T47D (cell line): ENCODE data around the gene HRH2.

ENCODE experiments used
- DNase-seq, 2 experiments: peaks; one replicate each; pipeline versions ENCODE4 v3.0.0 to v3.0.0-alpha.2; 2011 to 2012; ENCODE audit warnings: low read depth in 1 of 2, low spot score in 1 of 2
- JUND ChIP-seq: IDR thresholded peaks from 2 replicates; pipeline ENCODE4 v1.6.1; 2012; ENCODE audit warnings: low read depth
- in situ Hi-C: cut with HindIII; loops from 2 replicates; pipeline ENCODE4 v1.10.0; 2016; ENCODE audit warnings: low sequenced_read_pairs, low pct_unique_long_range_greater_than_20kb

Gene HRH2

DNA sequence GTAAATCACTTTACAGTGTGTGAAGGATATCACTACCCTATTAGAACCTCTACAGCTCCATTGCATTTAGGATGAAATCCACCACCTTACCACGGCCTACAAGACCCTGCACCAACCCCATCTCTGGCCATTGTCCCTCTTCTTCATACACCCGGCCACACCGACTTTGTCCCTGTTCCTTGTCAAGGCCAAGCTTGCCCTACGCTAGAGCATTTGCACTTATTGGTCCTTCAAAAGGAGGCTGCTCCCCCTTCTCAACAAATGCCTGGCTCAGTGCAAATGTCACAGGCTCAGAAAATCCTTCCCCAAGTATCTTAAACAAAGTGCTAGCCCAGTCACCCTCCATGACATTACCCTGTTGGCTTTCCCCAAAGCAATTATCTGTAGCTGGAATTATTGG lies 4.1 kb upstream of the HRH2 start:
- in situ Hi-C loops = no loop called here
- no peak for TF ChIP-seq JUND
- no peak for DNase-seq

DNA sequence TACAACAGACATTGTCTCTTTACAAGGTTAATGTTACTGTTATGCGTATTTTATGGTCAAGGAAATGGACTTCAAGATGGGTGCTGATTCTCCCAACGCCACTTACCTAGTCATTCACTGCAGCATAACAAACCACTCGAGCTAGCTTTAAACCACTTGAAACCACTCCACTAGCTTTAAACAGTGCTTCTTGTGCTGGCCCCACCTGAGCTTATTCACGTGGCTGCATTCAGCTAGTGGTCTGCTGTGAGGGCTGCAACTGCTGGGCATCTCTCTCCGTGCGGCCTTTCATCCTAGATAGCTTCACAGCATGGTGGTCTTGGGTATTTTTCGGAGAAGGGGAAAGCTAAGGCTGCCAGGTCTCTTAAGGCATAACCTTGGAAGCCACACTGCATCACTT lies 3.5 kb upstream of the HRH2 start:
- in situ Hi-C loops = no loop called here
- no peak for TF ChIP-seq JUND

DNA sequence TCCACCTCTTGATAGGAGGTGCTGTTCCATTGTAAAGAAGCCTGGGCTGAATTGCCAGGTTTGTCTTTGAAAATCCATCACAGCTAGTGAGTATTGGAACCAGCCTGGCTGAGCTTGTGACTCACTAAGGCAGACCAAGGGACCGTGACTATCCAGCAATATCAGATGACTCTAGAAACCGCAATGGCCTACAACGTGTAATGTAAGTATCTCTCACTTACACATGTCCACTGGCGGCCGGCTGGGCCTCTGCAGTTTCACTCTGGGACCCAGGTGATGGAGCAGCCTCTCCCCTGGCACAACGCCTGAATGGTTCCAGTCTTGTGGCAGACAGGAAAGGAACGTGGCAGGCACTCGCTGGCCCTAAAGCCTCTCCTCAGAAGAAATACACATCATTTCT lies 3.1 kb upstream of the HRH2 start:
- in situ Hi-C loops = no loop called here
- DNase-seq = no peak
- no peak for TF ChIP-seq JUND

More for the DNA sequence above, 3.5 kb upstream of the HRH2 start:
- no peak for DNase-seq

DNA sequence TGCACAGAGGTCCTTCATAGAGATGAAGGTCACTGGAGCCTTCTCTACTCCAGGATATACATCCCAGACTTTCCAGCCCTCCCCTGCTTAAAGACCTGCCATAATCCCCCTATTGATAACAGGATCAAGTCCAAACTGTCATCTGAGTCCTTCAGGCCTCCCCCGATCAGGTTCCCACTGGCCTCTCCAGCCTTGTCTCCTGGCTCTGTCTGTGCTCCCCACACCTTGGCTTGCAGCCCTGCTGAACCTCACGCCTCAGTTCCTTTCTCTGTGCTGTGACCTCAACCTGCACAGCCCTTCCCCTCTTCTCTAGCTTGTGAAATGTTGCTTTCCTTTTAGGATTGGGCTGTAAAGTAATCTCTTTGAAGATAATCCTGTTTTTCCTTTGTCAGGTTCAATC lies 2.5 kb upstream of the HRH2 start:
- no peak for TF ChIP-seq JUND
- no peak for DNase-seq
- in situ Hi-C loops = no loop called here

DNA sequence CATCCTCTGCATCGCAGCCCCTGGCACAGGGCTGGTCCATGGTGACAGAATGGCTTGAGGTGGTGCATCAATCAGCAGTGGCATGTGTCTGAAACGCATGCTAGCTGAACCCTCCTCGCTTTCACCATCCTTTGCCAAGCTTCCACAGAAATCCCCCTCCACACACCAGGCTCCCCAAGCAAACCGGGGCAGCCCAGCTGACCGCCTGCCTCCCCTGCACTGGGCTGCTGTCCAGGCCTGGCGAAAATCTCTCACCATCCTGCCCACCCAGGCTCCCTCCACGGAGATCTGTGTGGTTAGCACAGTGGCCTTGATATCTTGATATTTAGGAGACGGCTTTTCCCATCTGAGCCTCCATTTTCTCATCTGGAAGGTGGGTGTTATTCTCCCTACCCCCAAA lies 905 bp upstream of the HRH2 start:
- no peak for TF ChIP-seq JUND
- no peak for DNase-seq
- in situ Hi-C loops = no loop called here

DNA sequence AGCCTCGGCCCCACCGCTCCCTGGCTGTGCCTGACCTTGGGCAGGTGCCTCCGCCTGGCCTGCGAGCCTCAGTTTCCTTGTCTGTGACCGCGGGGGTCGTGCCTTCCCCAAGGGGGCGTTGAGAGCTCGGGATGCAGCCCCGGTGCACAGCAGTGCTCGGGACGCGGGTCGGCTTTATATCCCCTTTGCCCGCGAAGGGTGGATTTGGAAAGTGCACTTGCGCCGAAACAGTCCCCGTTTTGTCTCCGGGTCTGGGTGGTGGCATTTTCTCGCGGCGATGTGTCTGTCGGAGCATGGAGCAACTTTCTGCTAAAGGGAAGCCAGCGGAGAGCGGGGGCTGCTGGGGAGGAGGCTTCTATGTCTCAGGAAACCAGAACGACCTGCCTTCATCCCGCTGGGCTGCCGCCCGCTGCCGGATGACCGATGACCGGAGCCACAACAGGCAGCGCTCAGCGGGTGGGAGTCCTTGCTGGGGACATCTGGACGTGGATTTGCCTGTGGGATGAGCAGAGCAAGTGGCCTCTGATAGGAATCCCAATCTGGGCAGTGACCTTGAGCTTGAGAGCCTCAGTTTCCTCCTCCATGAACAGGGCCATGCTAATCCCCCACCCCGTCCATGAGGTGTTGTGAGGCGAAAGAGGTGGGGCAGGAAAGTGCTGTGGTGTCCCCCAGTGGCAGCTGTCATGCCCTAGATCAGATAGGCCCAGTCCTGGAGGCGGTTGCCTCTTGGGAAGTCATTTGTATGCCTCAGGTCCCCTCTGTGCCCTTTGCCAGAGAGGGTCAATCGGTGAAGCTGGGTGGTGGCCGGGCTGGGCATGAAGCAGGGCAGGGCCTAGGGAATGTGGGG lies 651 bp downstream of the HRH2 start:
- in situ Hi-C loops = no loop called here
- DNase-seq = no peak
- TF ChIP-seq JUND = no peak

DNA sequence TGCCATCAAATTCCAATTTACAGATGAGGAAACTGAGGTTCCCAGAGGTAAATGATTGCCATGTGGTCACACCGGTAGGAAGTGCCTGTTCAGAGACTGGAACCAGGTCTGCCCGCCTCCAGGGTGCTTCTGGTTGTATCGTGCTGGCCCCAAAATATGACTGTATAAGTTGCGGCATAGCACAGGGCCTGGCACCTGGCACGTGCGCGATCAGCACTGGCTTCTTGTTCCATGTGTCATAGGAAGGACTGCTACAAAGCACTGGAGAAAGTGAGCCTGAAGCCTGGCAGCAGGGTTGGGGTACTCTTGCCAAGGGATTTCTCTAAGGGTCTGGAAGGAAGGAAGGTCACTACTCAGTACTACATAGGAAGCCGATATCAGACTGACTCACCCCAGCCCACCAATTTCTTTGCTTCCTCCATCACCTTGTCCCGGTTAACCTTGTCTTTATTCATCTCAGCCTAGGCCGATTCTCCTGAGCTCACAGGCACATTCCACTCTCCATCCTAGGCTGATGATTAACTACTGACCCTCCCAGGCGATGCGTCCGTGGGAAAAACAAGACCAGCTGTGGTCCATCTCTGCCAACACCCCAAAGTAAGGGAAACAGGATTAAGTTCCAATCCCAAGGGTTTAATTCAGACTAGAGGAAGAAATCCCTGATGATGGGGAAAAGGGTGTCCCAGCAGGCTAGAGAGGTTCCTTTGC lies 1.8 kb downstream of the HRH2 start:
- no peak for DNase-seq
- in situ Hi-C loops = no loop called here
- TF ChIP-seq JUND = no peak

DNA sequence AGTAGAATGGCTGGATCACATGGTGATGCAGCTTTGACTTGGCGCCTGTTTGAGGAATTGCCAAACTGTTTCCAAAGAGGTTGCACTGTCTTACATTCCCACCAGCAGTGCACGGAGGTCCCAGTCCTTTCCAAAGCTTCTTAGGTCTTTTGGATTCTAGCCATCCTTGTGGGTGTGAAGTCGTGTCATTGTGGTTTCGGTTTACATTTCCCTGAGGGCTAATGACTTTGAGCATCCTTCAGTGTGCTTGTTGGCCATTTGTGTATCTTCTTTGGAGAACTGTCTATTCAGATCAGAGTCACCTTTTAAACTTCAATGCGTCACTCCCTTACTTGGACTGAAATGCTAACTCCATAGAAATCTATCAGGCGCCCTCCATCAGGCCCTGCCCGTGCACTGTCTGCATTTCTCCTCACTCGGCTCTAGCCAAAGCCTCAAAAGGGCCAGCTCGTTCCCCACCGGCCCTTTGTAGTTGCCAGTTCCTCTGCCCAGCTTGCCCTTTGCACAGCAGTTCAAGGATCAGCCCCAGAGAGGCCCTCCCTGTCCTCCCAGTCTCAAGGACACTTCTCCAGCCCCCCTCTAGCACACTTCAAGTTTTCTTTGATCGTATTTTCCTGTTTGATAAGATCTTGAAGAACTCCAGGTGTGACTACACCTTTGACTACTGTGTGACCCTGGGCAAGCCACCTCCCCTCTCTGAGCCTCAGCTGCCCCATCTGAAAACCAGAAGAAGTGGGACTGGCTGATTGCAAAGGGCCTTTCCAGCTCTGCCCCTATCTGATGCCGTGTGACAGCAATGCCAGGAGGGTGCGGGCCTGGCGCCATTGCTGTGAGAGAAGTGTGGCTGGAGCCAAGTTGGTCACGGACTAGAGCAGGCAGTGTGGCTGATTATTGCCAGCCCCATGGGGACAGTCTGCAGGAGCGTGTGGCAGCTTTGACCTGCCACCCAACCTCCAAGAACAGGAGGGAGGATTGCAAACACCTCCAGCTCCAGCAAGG lies 5.6 kb downstream of the HRH2 start:
- in situ Hi-C loops = no loop called here
- no peak for TF ChIP-seq JUND
- DNase-seq = no peak

DNA sequence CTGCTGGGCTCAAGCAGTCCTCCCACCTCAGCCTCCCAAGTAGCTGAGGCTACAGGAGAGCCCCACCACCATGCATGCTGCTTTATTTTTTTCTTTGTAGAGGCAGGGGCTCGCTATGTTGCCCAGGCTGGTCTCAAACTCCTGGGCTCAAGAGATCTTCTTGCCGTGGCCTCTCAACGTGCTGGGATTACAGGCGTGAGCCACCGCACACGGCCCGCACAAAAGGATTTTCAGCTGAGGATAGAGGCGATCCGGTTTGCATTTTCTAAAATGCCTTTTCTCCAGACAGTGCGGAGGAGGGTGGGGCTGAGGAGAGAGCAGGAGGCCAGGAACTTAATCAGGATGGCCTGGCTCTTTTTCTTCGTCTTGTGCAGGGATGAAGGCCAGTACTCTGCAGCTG lies 6.9 kb downstream of the HRH2 start:
- no peak for TF ChIP-seq JUND
- in situ Hi-C loops = no loop called here
- DNase-seq = no peak

DNA sequence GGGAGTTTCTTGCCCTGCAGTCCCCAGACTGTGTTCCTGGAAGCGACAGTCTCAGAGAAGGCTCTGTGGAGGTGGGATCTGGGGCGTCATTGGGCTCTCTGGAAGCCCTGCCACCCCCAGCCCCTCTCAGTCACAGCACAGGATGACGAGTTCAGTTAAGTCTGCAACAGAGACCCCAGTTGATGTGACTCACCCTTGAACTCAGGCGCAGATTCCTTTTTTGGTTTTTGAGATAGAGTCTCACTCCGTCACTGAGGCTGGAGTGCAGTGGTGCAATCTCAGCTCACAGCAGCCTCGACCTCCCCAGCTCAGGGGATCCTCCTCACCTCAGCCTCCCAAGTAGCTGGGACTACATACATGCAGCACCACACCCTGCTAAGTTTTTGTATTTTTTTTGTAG lies 8.3 kb downstream of the HRH2 start:
- no peak for TF ChIP-seq JUND
- in situ Hi-C loops = no loop called here
- DNase-seq = no peak

DNA sequence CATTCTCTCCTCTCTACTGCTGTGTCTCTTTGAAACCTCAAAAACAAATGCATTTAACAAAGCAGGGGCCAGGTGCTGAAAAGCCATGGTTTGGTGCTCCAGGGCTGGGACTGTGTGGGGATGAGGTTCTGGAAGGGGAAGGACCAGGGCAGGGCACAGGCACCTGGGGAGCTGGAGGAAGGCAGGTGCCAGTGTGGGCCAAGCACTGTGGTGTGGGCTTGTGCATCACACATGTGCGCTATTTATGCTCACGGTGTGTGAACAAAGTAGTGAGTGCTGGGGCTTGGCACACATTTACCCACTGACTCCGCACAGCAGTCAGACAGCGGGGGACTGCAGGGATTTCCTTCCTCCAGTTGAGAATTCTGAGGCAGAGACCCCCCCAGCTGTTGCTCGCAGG lies 10.1 kb downstream of the HRH2 start:
- in situ Hi-C loops = no loop called here
- no peak for DNase-seq
- no peak for TF ChIP-seq JUND

DNA sequence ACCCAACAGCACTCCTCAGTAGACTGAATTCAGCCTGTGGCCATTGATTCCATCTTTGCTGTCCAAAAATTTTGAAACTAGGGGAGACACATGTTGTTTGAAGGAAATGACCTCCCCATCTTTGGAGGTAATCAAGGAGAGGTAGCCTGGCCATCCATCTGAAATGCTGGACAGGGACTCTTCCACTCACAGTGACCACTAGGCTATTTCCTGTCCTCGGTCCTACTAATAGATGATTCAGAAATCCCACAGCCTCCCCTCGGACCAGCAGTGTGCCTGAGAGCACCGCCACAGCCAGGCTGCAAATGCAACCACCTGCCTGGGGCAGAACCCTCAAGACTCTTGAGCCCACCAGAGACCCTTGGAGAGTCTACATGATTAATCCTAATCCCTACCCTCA lies 12.5 kb downstream of the HRH2 start:
- no peak for TF ChIP-seq JUND
- in situ Hi-C loops = no loop called here
- DNase-seq = no peak
